ENCODE measurements around the gene GALNT14. TPM values are rescaled to one million over a fixed set of nuclear protein-coding genes. Genes with fewer than 3 reads are reported as not detected.

The GALNT14 gene
- total and polyA plus RNA-seq, 2 of the 13 experiments (the other 11 are each of a cell fraction or from before 2014, with no cell fraction given) = not detected

DNA sequence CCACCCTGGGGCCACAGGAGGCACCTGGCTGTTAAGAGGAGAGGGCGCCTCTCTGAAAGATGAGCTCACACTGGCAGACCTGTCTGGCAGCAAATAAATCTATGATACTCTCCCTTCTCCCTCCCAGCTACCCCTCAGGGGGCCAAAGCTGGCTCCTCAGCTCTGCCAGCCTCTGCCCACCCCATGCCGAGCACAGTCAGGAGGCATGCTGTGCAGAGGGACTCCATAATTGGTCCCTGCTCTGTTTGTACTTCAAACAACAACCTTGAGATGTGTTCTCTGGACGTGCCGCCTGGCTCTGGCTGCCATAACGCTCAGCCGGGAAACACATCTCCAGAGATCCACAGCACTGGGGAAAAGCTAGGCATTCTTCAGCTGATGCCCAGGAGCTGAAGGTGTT is 126.7 kb downstream of the GALNT14 start:
- in situ Hi-C loops (cut with HindIII; ENCODE audit: extremely low pct_ligation_motif_present, low pct_unique_long_range_greater_than_20kb) (no loop called here), intact Hi-C loops (cut with micrococcal nuclease; ENCODE audit: unreplicated experiment) (no loop called here)
- FAIRE-seq = no peak
- H3K4me2 ChIP-seq (ENCODE audit: low read depth, low read length) = no peak overlapping the region
- ChIA-PET POLR2A (no interaction called here), CTCF (ENCODE audit: low intra/inter-chr PET ratio, low total read pairs) (no interaction called here)
- no peaks in the 10 kb centered on the region for H3K4me1 ChIP-seq (ENCODE audit: insufficient read depth, low read length)
- no peaks in the 10 kb centered on the region for H3K79me2 ChIP-seq (ENCODE audit: insufficient read depth, low read length)
- DNase-seq (ENCODE audit: low spot score) = no peak
- WGBS (ENCODE audit: low lambda C conversion rate) = 2% methylated on average over 5 of the region's 6 CpGs
- H3K36me3 ChIP-seq (replicated peaks in 1 of 2; ENCODE audit: control insufficient read depth in 1 of 2, insufficient read depth in 2 of 2, low read length in 2 of 2) = no peaks in the 10 kb centered on the region
- H3K27me3 ChIP-seq (ENCODE audit: control insufficient read depth in 1 of 2, insufficient read depth in 2 of 2, low read length in 2 of 2) = peaks cover 0 to 31% of the 10 kb centered on the region in 2 experiments; a peak in 2 of 5 replicates
- H3K9ac ChIP-seq (ENCODE audit: insufficient read depth, low read depth, low read length) = no peak overlapping the region
- H2AFZ ChIP-seq (ENCODE audit: low read length) = no peak overlapping the region
- no peaks in the 10 kb centered on the region for H3K9me3 ChIP-seq (ENCODE audit: low read length)
- peak; percentile 31; the same call in 1 of the 3 replicates for ATAC-seq
- TF ChIP-seq ATM (IDR thresholded peaks at IDR 0.05; ENCODE audit: borderline replicate concordance) (no peak), NFE2L2 (IDR thresholded peaks at IDR 0.05; ENCODE audit: low read length) (no peak), NPAS2 (CRISPR knock-in tag; IDR thresholded peaks at IDR 0.05; ENCODE audit: borderline replicate concordance) (no peak), EP300 (IDR thresholded peaks at IDR 0.05; ENCODE audit: low read depth in 2 of 2, low read length in 2 of 2) (no peak), EP300 (CRISPR knock-in tag; IDR thresholded peaks at IDR 0.05; ENCODE audit: borderline replicate concordance) (no peak), HOXD1 (CRISPR knock-in tag; IDR thresholded peaks at IDR 0.05) (no peak), ZNF660 (CRISPR knock-in tag; IDR thresholded peaks at IDR 0.05; ENCODE audit: borderline replicate concordance, low read depth) (no peak), MED13 (CRISPR knock-in tag; IDR thresholded peaks at IDR 0.05) (no peak), GFI1 (CRISPR knock-in tag; IDR thresholded peaks at IDR 0.05; ENCODE audit: borderline replicate concordance) (no peak), ZNF737 (CRISPR knock-in tag; IDR thresholded peaks at IDR 0.05; ENCODE audit: borderline replicate concordance) (no peak), KMT2B (CRISPR knock-in tag; IDR thresholded peaks at IDR 0.05) (no peak), ZNF558 (CRISPR knock-in tag; IDR thresholded peaks at IDR 0.05; ENCODE audit: borderline replicate concordance) (no peak), ZSCAN25 (CRISPR knock-in tag; IDR thresholded peaks at IDR 0.05) (no peak), ATF7 (IDR thresholded peaks at IDR 0.05) (no peak), ATF7 (CRISPR knock-in tag; IDR thresholded peaks at IDR 0.05) (no peak), ZNF496 (CRISPR knock-in tag; IDR thresholded peaks at IDR 0.05; ENCODE audit: insufficient replicate concordance) (no peak)
- no peak overlapping the region for H3K27ac ChIP-seq (ENCODE audit: extremely low read length, insufficient read depth, low read length)
- no peaks in the 10 kb centered on the region for H4K20me1 ChIP-seq (ENCODE audit: insufficient read depth, low read length)
- no peak overlapping the region for H3K4me3 ChIP-seq (replicated peaks in 1 of 3; ENCODE audit: insufficient read depth in 1 of 3, low read depth in 2 of 3, low read length in 3 of 3)
- BruUV-seq (replicated peaks) = no TSS peak
